Middle frontal gyrus (tissue), 1 donor: ENCODE results near the gene JAG2.

Experiments used
- DNase-seq: peaks from one replicate; pipeline ENCODE4 v3.0.0-alpha.2; 2015; ENCODE audit warnings: low spot score; ENCODE audit errors: extremely low spot score

The JAG2 gene

DNA sequence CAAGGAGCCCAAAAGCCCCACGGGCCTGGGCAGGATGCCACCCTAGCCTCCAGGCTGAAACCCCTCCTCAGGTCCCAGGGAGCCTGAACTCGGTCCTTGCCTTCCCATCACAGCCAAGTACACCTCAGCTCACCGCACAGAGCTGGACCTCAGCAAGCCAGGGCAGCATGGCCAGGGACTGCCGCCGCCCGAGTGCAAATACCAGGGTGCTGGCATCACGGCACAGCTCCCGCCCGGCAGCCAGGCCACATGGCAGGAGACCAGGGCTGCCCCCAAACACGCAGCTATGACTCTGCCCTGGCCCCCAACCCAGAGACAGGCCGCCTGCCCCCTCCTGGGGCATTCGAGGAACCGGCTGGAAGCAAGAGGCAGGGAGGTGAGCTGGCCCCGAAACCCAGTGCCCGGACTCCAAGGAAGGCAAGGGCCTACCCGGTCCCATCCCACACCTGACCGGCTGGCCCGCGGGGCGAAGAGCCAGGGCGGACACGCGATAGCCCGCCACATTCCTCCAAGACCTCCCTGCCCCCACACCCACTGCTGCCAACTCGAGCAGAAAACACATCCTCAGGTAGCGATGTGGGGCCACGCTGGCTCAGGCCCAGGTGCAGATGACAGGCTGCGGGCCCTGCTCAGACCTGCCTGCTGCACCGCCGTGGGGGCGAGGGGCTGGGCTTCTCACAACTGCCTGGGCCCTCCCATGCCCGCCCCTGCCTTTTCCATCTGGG lies 2.7 kb downstream of the JAG2 start:
- no peak for DNase-seq

DNA sequence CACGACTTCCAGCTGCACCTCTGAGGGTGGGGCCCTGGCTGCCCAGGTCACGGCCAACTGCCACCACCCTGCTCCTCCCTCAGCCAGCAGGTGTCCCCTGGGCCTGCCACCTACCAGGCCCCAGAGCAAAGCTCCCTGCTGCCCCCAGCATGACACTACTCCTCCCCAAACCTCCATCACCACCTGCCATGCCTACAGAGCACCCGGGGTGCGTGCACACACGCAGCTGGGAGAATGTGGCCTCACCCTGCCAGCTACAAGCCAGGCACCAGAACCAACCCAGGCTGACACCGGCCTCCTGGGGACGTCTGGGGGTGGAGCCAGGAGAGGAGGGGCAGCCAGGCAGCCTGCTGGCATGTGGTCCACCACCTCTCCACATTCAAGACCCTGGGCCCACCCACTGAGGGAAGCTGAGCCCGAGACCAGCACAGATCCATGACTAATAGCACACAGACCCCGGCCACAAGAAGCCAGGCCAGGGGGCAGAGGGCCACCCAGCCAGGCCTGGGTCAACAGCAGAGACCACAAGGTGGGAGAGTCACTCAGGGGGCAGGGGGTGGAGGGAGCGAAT lies 3.4 kb downstream of the JAG2 start:
- DNase-seq, result no peak

GRCh38 chr14:105163040-105163742 lies 5.4 kb downstream of the JAG2 start:
- no peak for DNase-seq

DNA sequence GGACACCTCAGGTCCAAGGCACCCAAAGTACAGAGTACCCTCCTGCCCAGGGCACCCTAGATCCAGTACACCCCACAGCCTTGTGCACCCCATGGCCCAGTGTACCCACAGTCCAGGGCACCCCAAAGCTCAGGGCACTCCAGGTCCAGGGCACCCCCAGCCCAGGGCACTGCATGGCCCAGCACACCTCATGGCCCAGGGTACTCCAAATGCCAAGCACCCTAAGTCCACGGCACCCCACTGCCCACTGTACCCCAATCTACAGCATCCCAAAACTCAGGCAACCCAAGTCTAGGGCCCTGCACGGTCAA lies 6.0 kb downstream of the JAG2 start:
- no peak for DNase-seq

DNA sequence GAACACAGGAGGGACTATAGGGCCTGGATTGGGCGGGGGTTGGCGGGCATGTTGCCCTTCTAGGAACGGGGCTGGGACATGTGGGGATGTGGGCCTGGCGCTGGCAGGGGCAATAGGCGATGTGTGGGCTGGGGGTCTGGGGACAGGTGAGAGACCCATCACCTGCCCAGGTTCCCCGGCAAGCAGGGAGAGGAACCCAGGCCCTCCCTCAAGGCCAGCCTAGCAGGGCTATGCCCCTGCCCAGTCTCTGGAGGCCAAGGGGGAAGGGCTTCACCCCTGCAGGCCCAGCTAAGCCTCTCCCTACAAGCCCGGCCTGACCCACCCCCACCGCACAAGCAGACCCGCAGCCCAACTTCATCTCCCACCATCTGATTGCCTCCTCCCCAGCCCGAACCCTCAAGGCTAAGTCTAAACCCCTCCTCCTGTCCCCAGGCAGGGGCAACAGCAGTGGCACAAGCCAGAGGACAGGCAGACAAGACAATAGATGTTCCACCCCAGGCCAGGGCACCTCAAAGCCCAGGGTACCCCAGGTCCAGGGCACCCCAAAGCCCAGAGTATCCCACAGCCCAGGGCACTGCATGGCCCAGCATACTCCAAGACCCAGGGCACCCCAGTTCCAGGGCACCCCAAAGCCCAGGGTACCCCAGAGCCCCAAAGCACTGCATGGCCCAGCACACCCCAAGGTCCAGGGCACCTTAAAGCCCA lies 6.5 kb downstream of the JAG2 start:
- DNase-seq, result no peak

DNA sequence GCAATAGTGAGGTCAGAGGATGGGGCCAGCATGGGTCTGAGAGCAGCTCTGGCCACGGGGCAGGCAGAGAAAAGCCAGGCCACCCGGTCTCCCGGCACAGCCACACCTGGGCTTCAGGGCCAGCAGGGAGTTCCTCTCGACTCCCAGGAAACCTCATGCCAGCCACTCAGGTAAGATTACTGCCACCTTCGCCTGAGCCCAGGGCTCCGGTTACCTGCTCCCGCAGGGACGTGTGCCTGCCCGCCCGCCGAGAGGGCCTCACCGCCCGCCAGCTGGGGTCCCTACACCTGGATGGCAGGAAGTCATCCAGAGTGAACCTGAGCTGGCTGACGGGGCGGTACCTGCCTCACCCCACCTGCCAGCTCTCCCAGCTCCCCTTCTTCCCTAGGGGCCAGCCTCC lies 7.3 kb downstream of the JAG2 start:
- no peak for DNase-seq

DNA sequence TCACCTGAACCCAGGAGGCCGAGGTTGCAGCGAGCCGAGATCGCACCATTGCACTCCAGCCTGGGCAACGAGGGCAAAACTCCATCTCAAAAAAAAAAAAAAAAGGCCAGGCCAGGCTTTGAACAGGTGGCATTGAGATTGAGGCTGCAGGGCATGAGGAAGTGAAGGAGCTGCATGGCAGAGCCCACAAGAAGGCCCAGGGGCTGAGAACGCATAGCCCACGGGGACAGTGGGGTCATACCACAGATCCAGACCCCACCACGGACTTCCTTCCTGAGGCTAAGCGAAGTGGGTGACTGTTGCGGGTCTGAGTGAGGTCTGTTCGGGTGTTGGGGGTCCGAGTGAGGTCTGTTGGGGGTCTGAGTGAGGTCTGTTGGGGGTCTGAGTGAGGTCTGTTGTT lies 7.8 kb downstream of the JAG2 start:
- no peak for DNase-seq

GRCh38 chr14:105159344-105159743 lies 9.2 kb downstream of the JAG2 start:
- DNase-seq, result no peak

GRCh38 chr14:105158794-105159193 lies 9.8 kb downstream of the JAG2 start:
- no peak for DNase-seq

DNA sequence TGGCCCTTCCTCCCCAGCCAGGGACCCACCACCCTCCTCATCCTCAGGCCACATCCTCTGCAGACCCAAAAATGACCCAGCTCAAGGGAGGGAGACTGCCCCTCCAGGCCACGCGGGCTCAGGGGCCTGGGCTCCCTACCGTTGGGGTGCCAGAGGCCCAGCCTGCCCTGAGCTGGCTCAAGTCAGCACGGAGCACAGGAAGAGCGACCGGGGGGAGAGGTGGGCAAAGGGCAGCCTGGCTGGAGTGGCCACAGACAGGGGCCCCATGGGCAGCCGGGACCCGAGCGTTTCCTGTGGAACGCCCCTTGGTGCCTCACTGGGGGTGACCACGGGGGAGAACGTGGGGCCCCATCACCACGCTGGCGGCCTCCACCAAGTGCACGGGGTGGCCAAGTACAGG lies 10.7 kb downstream of the JAG2 start:
- no peak for DNase-seq

- no peak for DNase-seq
Observed at GRCh38 chr14:105156414-105157375, 11.9 kb downstream of the JAG2 start.

DNA sequence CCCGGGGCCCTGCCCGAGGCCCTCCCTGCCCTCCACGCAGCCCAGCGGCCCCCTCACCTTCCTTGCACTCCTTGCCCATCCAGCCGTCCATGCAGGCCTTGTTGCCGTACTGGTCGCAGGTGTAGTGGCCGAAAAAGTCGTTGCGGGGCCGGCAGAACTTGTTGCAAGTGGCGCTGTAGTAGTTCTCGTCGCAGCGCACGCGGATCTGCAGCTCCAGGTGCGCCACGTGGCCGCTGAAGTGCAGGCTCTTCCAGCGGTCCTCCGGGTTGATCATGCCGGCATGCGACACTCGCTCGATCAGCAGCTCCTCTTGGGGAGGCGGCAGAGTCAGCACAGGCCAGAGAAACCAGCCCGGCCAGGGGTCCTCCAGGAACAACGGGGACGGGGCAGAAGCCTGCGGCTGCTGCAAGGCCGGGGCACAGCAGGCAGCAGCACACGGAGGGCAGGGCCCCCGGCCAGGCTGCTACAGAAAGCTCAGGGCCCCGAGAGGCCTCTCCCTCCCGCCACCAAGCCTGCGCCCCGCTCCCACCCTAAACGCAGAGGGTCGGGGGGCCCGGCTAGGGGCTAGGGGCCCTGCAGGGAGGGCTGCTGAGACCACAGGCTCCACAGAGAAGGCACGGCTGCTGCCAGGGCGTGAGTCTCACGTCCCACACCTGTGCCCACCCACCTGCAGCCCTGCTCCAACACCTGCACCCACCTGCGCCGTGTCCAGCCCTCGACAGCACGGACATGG lies 12.7 kb downstream of the JAG2 start:
- no peak for DNase-seq

DNA sequence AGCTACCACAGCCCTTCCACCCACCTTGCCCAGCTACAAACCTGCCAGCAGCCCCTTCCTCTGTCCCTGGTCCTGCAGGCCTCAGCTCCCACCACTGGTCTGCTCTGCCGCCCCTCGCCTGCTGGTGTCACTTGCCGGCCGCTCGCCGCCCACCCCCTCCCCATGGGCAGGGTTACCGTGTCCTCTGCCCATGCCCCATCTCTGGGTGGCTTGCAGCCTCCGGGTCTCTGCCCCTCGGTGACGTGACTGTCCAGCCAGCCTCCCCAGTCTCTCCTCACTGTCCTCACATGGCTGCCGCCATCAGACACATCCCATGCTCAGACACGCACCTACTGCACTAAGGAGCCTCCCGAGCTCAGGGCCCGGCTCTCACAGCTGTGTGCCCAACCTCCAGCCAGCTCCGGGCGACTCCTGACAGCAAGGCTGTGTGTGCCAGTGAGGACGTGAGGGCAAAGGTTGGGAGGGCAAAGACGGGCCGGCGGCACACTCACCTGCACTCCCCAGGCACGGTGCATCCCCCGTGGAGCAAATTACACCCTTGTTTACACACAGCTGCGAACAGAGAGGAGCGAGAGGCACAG lies 13.4 kb downstream of the JAG2 start:
- DNase-seq, result no peak

GRCh38 chr14:105154476-105154871 lies 14.1 kb downstream of the JAG2 start:
- no peak for DNase-seq

GRCh38 chr14:105153739-105154475 lies 14.7 kb downstream of the JAG2 start:
- no peak for DNase-seq

GRCh38 chr14:105153331-105153731 lies 15.2 kb downstream of the JAG2 start:
- DNase-seq, result no peak

DNA sequence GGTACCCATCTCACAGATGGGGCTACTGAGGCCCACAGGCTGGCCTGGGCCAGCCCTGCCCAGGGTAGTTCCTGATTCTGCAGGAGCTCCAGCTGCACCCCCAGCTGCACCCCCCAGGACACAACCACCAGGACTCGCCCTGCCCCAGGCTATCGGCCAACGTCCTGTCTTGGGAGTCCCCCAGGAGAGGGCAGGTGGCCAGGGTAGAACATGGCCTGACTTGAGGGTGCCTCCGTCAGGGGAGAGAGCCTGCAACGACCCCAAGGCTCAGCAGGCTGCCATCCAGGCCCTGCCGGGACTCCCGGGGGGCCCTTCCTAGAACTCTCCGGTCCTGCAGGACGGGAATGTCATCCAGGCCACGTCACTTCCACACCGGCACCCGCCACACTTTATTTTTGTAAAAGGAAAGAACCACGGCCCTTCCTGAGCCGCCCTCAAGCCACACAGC lies 15.8 kb downstream of the JAG2 start:
- no peak for DNase-seq

DNA sequence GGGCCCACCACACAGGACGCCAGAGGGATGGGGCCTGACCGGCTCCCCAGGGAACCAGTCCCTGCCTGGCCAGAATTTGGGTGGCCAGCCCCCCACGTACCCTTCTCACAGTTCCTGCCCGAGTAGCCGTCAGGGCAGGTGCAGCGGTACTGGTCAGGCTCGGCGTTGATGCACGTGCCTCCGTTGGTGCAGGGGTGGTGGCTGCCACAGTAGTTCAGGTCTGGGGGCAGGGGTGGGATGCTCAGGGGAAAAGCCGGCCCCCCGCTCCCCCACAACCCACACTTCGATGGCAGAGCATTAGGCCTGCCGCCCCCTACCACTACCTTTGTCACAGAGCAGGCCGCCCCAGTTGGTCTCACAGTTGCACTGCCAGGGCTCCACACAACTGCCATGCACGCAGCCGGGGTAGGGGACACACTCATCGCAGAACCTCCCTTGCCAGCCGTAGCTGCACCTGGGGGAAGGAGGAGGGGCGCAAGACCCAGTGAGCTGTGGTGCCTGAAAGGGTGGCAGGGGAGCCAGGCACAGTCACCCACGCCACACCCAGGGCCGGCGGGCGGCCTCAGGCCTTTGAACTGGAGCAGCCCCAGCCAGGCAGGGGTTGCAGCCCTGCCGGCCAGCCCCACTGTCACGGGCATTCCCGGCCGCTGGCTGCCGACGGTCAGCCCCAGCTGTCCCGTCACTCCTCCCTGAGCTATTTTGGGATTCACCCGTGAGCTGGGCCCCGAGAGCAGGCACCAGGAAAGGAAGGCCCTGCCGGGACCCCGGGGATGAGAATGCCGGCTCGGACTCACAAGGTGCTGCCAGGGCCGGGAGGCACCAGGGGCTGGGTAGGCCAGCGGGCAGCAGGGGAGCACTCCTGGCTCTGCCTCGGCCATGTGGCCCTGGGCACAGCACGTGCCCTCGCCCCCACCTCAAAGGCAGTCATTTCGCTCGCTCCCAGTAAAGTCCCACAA lies 16.5 kb downstream of the JAG2 start:
- DNase-seq, result no peak
